Measurements from ENCODE around the gene NHERF1. TPM values are rescaled to one million over a fixed set of nuclear protein-coding genes. Genes with fewer than 3 reads are reported as not detected.

Gene NHERF1
- total RNA-seq = 100 to 1,000 TPM; 104 to 260 (median 223) TPM
- 157 TPM for total RNA-seq (2013)
- 24.0 to 151 (median 86.0) reads per million in 29 experiments for total RNA-seq

- Histone ChIP-seq H3K27ac (ENCODE audit: low read length) (peak within 1 kb of the TSS; percentile 43), H3K4me3 (ENCODE audit: control insufficient read depth in 1 of 2, extremely low read depth in 1 of 2, low read length in 1 of 2) (peak within 1 kb of the TSS; percentile 92), H3K36me3 (ENCODE audit: control insufficient read depth in 2 of 2, extremely low read depth in 1 of 2, insufficient read depth in 1 of 2, low read length in 1 of 2) (peaks cover 0 to 22% of the 10 kb centered on the region in 2 donors), H3K27me3 (replicated peaks in 1 of 2; ENCODE audit: control insufficient read depth in 2 of 2, extremely low read depth in 1 of 2, insufficient read depth in 2 of 2, low read length in 1 of 2) (no peaks in the 10 kb centered on the region), H3K9me3 (no peaks in the 10 kb centered on the region), H3K4me1 (ENCODE audit: control insufficient read depth in 1 of 2, extremely low read depth in 1 of 2, insufficient read depth in 2 of 2, low read length in 2 of 2) (peaks cover 41 to 80% of the 10 kb centered on the region in 2 experiments)
- WGBS (ENCODE audit: insufficient coverage) = under 1% methylated on average over 87 of the region's 90 CpGs
- H3K27me3 Mint-ChIP-seq = no peaks in the 10 kb centered on the region
- H3K4me3 Mint-ChIP-seq = peak within 1 kb of the TSS; percentile 92 to 100 (median 98)
- peak in 33 of 35 experiments; percentile 39 to 97 (median 86) for DNase-seq
- ATAC-seq (replicated peaks in 1 of 4) = peak; percentile 85 to 88 (median 88)
- H3K27ac Mint-ChIP-seq = peak within 1 kb of the TSS; percentile 93 to 97
- no peaks in the 10 kb centered on the region for H3K9me3 Mint-ChIP-seq
- H3K36me3 Mint-ChIP-seq = peaks cover 17% of the 10 kb centered on the region
- ChIA-PET CTCF (interaction anchor here in 1 of 2 donors (0.6 to 2.6 kb wide), 4 partner anchors 11 to 183 kb away, joined by 3 to 13 read pairs (median 4); no protein-coding TSS in a partner anchor), POLR2A (no interaction called here)
- H3K4me1 Mint-ChIP-seq = peaks cover 67 to 74% (median 69%) of the 10 kb centered on the region in 3 donors
Observed at GRCh38 chr17:74748529-74749278, at the start of gene NHERF1. Gene NHERF1 (plus strand): TSS chr17:74748628. CDS start chr17:74748847, 219 bp downstream.

GRCh38 chr17:74699236-74699635 is 49.2 kb upstream of the NHERF1 start:
- 96% methylated on average over 5 of the region's 9 CpGs for WGBS (ENCODE audit: insufficient coverage)
- POLR2A ChIA-PET = no interaction called here
- no peaks in the 10 kb centered on the region for H3K36me3 Mint-ChIP-seq

GRCh38 chr17:74702116-74702871 is 46.1 kb upstream of the NHERF1 start:
- CTCF ChIA-PET = interaction anchor here in 1 of 2 donors (0.6 to 0.9 kb wide), 2 partner anchors 36 to 197 kb away, joined by 3 read pairs; no protein-coding TSS in a partner anchor
- no peak for DNase-seq
- no peaks in the 10 kb centered on the region for H3K36me3 ChIP-seq (ENCODE audit: control insufficient read depth in 2 of 2, extremely low read depth in 1 of 2, insufficient read depth in 1 of 2, low read length in 1 of 2)
- no peak overlapping the region for H3K4me3 ChIP-seq (ENCODE audit: control insufficient read depth in 1 of 2, extremely low read depth in 1 of 2, low read length in 1 of 2)
- H3K4me1 Mint-ChIP-seq = no peaks in the 10 kb centered on the region
- ATAC-seq (replicated peaks in 1 of 4) = no peak
- no peak overlapping the region for H3K27ac ChIP-seq (ENCODE audit: low read length)
- no peak overlapping the region for H3K27ac Mint-ChIP-seq
- POLR2A ChIA-PET = interaction anchor here in 1 of 2 donors (0.8 kb wide), 1 partner anchor 89 kb away, joined by 3 read pairs; no protein-coding TSS in a partner anchor
- H3K27me3 ChIP-seq (replicated peaks in 1 of 2; ENCODE audit: control insufficient read depth in 2 of 2, extremely low read depth in 1 of 2, insufficient read depth in 2 of 2, low read length in 1 of 2) = peaks cover 0 to 23% of the 10 kb centered on the region in 2 experiments
- H3K27me3 Mint-ChIP-seq = peaks cover 0 to 1% of the 10 kb centered on the region in 2 donors
- no peaks in the 10 kb centered on the region for H3K36me3 Mint-ChIP-seq
- 79% methylated on average over 8 of the region's 9 CpGs for WGBS (ENCODE audit: insufficient coverage)
- H3K4me3 Mint-ChIP-seq = no peak overlapping the region
- no peaks in the 10 kb centered on the region for H3K9me3 Mint-ChIP-seq
- H3K4me1 ChIP-seq (ENCODE audit: control insufficient read depth in 1 of 2, extremely low read depth in 1 of 2, insufficient read depth in 2 of 2, low read length in 2 of 2) = no peaks in the 10 kb centered on the region
- no peaks in the 10 kb centered on the region for H3K9me3 ChIP-seq

More at GRCh38 chr17:74699236-74699635, 49.2 kb upstream of the NHERF1 start:
- peaks cover 0 to 5% of the 10 kb centered on the region in 2 donors for H3K27me3 Mint-ChIP-seq
- Histone ChIP-seq H3K4me3 (ENCODE audit: control insufficient read depth in 1 of 2, extremely low read depth in 1 of 2, low read length in 1 of 2) (no peak overlapping the region), H3K27ac (ENCODE audit: low read length) (no peak overlapping the region), H3K9me3 (no peaks in the 10 kb centered on the region), H3K27me3 (replicated peaks in 1 of 2; ENCODE audit: control insufficient read depth in 2 of 2, extremely low read depth in 1 of 2, insufficient read depth in 2 of 2, low read length in 1 of 2) (peaks cover 0 to 36% of the 10 kb centered on the region in 2 experiments), H3K36me3 (ENCODE audit: control insufficient read depth in 2 of 2, extremely low read depth in 1 of 2, insufficient read depth in 1 of 2, low read length in 1 of 2) (no peaks in the 10 kb centered on the region), H3K4me1 (ENCODE audit: control insufficient read depth in 1 of 2, extremely low read depth in 1 of 2, insufficient read depth in 2 of 2, low read length in 2 of 2) (no peaks in the 10 kb centered on the region)
- H3K4me3 Mint-ChIP-seq = no peak overlapping the region
- H3K27ac Mint-ChIP-seq = no peak overlapping the region
- H3K4me1 Mint-ChIP-seq = no peaks in the 10 kb centered on the region
- ATAC-seq (replicated peaks in 1 of 4) (no peak), DNase-seq (no peak)
- no peaks in the 10 kb centered on the region for H3K9me3 Mint-ChIP-seq
- CTCF ChIA-PET = no interaction called here

GRCh38 chr17:74703311-74703710 is 45.1 kb upstream of the NHERF1 start:
- no peaks in the 10 kb centered on the region for H3K36me3 ChIP-seq (ENCODE audit: control insufficient read depth in 2 of 2, extremely low read depth in 1 of 2, insufficient read depth in 1 of 2, low read length in 1 of 2)
- Mint-ChIP-seq H3K4me3 (no peak overlapping the region), H3K27me3 (peaks cover 0 to 1% of the 10 kb centered on the region in 2 donors), H3K36me3 (no peaks in the 10 kb centered on the region), H3K9me3 (no peaks in the 10 kb centered on the region), H3K27ac (no peak overlapping the region), H3K4me1 (no peaks in the 10 kb centered on the region)
- ChIA-PET POLR2A (no interaction called here), CTCF (no interaction called here)
- DNase-seq (no peak), ATAC-seq (replicated peaks in 1 of 4) (no peak)
- no peak overlapping the region for H3K27ac ChIP-seq (ENCODE audit: low read length)
- H3K4me3 ChIP-seq (ENCODE audit: control insufficient read depth in 1 of 2, extremely low read depth in 1 of 2, low read length in 1 of 2) = no peak overlapping the region
- no peaks in the 10 kb centered on the region for H3K4me1 ChIP-seq (ENCODE audit: control insufficient read depth in 1 of 2, extremely low read depth in 1 of 2, insufficient read depth in 2 of 2, low read length in 2 of 2)
- H3K27me3 ChIP-seq (replicated peaks in 1 of 2; ENCODE audit: control insufficient read depth in 2 of 2, extremely low read depth in 1 of 2, insufficient read depth in 2 of 2, low read length in 1 of 2) = peaks cover 0 to 18% of the 10 kb centered on the region in 2 experiments
- no peaks in the 10 kb centered on the region for H3K9me3 ChIP-seq
- WGBS (ENCODE audit: insufficient coverage) = 86% methylated on average over 1 of the region's 2 CpGs

GRCh38 chr17:74704544-74704943 is 43.9 kb upstream of the NHERF1 start:
- Histone ChIP-seq H3K4me3 (ENCODE audit: control insufficient read depth in 1 of 2, extremely low read depth in 1 of 2, low read length in 1 of 2) (no peak overlapping the region), H3K27ac (ENCODE audit: low read length) (no peak overlapping the region), H3K27me3 (replicated peaks in 1 of 2; ENCODE audit: control insufficient read depth in 2 of 2, extremely low read depth in 1 of 2, insufficient read depth in 2 of 2, low read length in 1 of 2) (peaks cover 0 to 18% of the 10 kb centered on the region in 2 experiments), H3K9me3 (no peaks in the 10 kb centered on the region), H3K36me3 (ENCODE audit: control insufficient read depth in 2 of 2, extremely low read depth in 1 of 2, insufficient read depth in 1 of 2, low read length in 1 of 2) (no peaks in the 10 kb centered on the region), H3K4me1 (ENCODE audit: control insufficient read depth in 1 of 2, extremely low read depth in 1 of 2, insufficient read depth in 2 of 2, low read length in 2 of 2) (no peaks in the 10 kb centered on the region)
- H3K36me3 Mint-ChIP-seq = no peaks in the 10 kb centered on the region
- ATAC-seq (replicated peaks in 1 of 4) (no peak), DNase-seq (no peak)
- 89% methylated on average over 6 of the region's 8 CpGs for WGBS (ENCODE audit: insufficient coverage)
- ChIA-PET POLR2A (interaction anchor here in 1 of 2 donors (0.6 kb wide), 1 partner anchor 53 kb away, joined by 4 read pairs; no protein-coding TSS in a partner anchor), CTCF (interaction anchor here in 1 of 2 donors (0.6 kb wide), 1 partner anchor 70 kb away, joined by 6 read pairs; no protein-coding TSS in a partner anchor)
- peaks cover 0 to 1% of the 10 kb centered on the region in 2 donors for H3K27me3 Mint-ChIP-seq
- no peaks in the 10 kb centered on the region for H3K9me3 Mint-ChIP-seq
- no peak overlapping the region for H3K27ac Mint-ChIP-seq
- no peaks in the 10 kb centered on the region for H3K4me1 Mint-ChIP-seq
- no peak overlapping the region for H3K4me3 Mint-ChIP-seq
